ENCODE data around the gene PPP1R10.

- TF ChIP-seq, protein P1, sequence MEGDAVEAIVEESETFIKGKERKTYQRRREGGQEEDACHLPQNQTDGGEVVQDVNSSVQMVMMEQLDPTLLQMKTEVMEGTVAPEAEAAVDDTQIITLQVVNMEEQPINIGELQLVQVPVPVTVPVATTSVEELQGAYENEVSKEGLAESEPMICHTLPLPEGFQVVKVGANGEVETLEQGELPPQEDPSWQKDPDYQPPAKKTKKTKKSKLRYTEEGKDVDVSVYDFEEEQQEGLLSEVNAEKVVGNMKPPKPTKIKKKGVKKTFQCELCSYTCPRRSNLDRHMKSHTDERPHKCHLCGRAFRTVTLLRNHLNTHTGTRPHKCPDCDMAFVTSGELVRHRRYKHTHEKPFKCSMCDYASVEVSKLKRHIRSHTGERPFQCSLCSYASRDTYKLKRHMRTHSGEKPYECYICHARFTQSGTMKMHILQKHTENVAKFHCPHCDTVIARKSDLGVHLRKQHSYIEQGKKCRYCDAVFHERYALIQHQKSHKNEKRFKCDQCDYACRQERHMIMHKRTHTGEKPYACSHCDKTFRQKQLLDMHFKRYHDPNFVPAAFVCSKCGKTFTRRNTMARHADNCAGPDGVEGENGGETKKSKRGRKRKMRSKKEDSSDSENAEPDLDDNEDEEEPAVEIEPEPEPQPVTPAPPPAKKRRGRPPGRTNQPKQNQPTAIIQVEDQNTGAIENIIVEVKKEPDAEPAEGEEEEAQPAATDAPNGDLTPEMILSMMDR (conservative IDR thresholded peaks at IDR 0.05; ENCODE audit: low read depth, low read length): peak; percentile 61
- TF ChIP-seq EZH2 (IDR thresholded peaks at IDR 0.05; ENCODE audit: borderline replicate concordance, low read depth, low read length, poor library complexity, severe bottlenecking): no peak
These were observed 4.8 kb downstream of the PPP1R10 start for GRCh38 chr6:30612213-30612612.

All from A673 (cell line).